ENCODE measurements around the gene MIS12.

Gene MIS12

GRCh38 chr17:5530265-5531084 is 44.1 kb downstream of the MIS12 start:
- Histone ChIP-seq H3K27ac (no peak overlapping the region), H3K4me3 (IDR thresholded peaks at IDR 0.05; ENCODE audit: insufficient read depth, low read depth, low read length) (no peak overlapping the region), H3K4me1 (ENCODE audit: low read depth, poor library complexity, severe bottlenecking) (no peaks in the 10 kb centered on the region), H3K9ac (no peak overlapping the region), H3K4me2 (no peak overlapping the region), H3K27me3 (ENCODE audit: insufficient read depth, low read depth) (no peaks in the 10 kb centered on the region), H3K36me3 (ENCODE audit: insufficient read depth) (no peaks in the 10 kb centered on the region), H4K20me1 (ENCODE audit: insufficient read depth) (no peaks in the 10 kb centered on the region), H3K79me2 (ENCODE audit: insufficient read depth, low read depth) (no peaks in the 10 kb centered on the region), H2AFZ (ENCODE audit: low read depth) (no peak overlapping the region)
- no peak for TF ChIP-seq CTCF (conservative IDR thresholded peaks at IDR 0.05; ENCODE audit: low read depth, low read length)

DNA sequence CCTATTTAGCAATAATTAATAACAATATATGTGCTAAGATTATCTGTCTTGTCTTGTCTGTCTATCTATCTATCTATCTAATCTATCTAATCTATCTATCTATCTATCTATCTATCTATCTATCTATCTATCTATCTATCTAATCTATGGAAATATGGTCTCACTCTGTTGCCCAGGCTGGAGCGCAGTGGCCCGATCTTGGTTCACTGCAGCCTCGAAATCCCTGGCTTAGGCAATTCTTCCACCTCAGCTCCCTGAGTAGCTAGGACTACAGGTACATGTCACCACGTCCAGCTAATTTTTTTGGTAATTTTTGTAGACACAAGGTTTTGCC is 44.7 kb downstream of the MIS12 start:
- H3K36me3 ChIP-seq (ENCODE audit: insufficient read depth), result no peaks in the 10 kb centered on the region
- H4K20me1 ChIP-seq (ENCODE audit: insufficient read depth), result no peaks in the 10 kb centered on the region
- no peaks in the 10 kb centered on the region for H3K4me1 ChIP-seq (ENCODE audit: low read depth, poor library complexity, severe bottlenecking)
- H3K27ac ChIP-seq, result no peak overlapping the region
- no peak overlapping the region for H3K4me2 ChIP-seq
- no peak overlapping the region for H3K9ac ChIP-seq
- no peak for TF ChIP-seq CTCF (conservative IDR thresholded peaks at IDR 0.05; ENCODE audit: low read depth, low read length)
- H3K79me2 ChIP-seq (ENCODE audit: insufficient read depth, low read depth), result no peaks in the 10 kb centered on the region
- H3K4me3 ChIP-seq (IDR thresholded peaks at IDR 0.05; ENCODE audit: insufficient read depth, low read depth, low read length), result no peak overlapping the region
- H2AFZ ChIP-seq (ENCODE audit: low read depth), result no peak overlapping the region
- no peaks in the 10 kb centered on the region for H3K27me3 ChIP-seq (ENCODE audit: insufficient read depth, low read depth)

DNA sequence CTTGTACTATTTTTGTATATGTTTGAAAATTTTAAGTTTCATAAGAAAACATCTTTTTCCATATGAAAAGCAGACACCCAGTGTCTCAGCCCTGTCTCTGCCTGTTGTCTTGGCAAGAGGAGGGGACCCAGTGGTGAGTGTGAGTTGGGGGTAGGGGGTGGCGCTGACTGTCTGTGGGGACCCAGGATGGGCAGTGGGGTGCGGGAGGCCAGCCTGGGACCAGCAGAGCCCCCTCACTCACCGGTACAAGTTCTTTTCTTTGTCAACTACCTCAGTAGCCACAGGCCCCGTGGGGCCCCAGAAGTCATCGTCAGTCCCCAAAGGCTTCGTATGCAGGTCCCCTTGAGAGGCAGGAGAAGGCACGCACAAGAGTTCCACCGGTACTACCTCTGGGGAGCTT is 46.2 kb downstream of the MIS12 start:
- H3K79me2 ChIP-seq (ENCODE audit: insufficient read depth, low read depth), result no peaks in the 10 kb centered on the region
- no peaks in the 10 kb centered on the region for H3K36me3 ChIP-seq (ENCODE audit: insufficient read depth)
- no peak for TF ChIP-seq CTCF (conservative IDR thresholded peaks at IDR 0.05; ENCODE audit: low read depth, low read length)
- H3K27me3 ChIP-seq (ENCODE audit: insufficient read depth, low read depth), result no peaks in the 10 kb centered on the region
- H3K9ac ChIP-seq, result no peak overlapping the region
- H2AFZ ChIP-seq (ENCODE audit: low read depth), result no peak overlapping the region
- H3K27ac ChIP-seq, result no peak overlapping the region
- no peak overlapping the region for H3K4me2 ChIP-seq
- H4K20me1 ChIP-seq (ENCODE audit: insufficient read depth), result no peaks in the 10 kb centered on the region
- no peaks in the 10 kb centered on the region for H3K4me1 ChIP-seq (ENCODE audit: low read depth, poor library complexity, severe bottlenecking)
- no peak overlapping the region for H3K4me3 ChIP-seq (IDR thresholded peaks at IDR 0.05; ENCODE audit: insufficient read depth, low read depth, low read length)

DNA sequence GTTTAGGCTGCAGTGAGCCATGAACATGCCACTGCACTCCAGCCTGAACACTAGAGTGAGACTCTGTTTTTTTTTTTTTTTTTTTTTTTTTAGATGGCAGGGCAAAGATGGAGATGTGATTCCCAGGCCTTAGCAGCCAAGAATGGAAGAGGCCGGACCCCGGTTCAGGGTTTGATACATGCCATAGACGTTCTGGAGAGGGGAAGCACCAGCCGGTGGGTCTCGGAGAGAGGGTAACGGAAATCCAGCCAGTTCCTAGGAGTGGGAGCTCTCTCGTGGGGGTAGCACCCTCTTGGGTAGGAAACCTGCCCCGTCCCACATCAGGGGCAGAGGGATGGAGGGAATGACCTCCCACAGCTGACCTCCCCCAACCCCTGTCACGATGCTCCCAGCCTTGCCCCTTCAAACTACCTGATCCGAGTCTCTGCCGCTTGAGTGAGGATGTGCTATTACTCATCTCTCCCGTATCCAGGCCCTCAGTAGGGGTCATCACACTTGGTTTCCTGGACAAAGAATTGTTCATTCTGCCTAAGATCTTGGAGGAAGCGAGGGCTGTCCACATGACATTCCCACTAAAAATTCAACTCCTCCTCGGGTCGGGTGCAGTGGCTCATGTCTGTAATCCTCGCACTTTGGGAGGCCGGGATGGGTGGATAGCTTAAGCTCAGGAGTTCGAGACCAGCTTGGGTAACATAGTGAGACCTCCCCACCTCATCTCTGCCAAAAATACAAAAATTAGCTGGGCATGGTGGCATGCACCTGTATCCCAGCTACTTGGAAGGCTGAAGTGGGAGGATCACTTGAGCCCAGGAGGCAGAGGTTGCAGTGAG is 47.3 kb downstream of the MIS12 start:
- H3K4me2 ChIP-seq, result no peak overlapping the region
- H3K4me3 ChIP-seq (IDR thresholded peaks at IDR 0.05; ENCODE audit: insufficient read depth, low read depth, low read length), result no peak overlapping the region
- no peak overlapping the region for H3K9ac ChIP-seq
- no peak for TF ChIP-seq CTCF (conservative IDR thresholded peaks at IDR 0.05; ENCODE audit: low read depth, low read length)
- no peak overlapping the region for H3K27ac ChIP-seq
- no peaks in the 10 kb centered on the region for H4K20me1 ChIP-seq (ENCODE audit: insufficient read depth)
- H3K36me3 ChIP-seq (ENCODE audit: insufficient read depth), result no peaks in the 10 kb centered on the region
- no peaks in the 10 kb centered on the region for H3K27me3 ChIP-seq (ENCODE audit: insufficient read depth, low read depth)
- no peak overlapping the region for H2AFZ ChIP-seq (ENCODE audit: low read depth)
- H3K4me1 ChIP-seq (ENCODE audit: low read depth, poor library complexity, severe bottlenecking), result no peaks in the 10 kb centered on the region
- H3K79me2 ChIP-seq (ENCODE audit: insufficient read depth, low read depth), result no peaks in the 10 kb centered on the region
